HG03442 (cell line): Measurements from ENCODE around the gene GMPPB.

Source experiments
- ATAC-seq: cut with Tn5 transposase; IDR thresholded peaks from one replicate; pipeline ENCODE4 v1.9.1; 2021; ENCODE audit warnings: mild to moderate bottlenecking, moderate library complexity; ENCODE audit not compliant: unreplicated experiment

Gene GMPPB

DNA sequence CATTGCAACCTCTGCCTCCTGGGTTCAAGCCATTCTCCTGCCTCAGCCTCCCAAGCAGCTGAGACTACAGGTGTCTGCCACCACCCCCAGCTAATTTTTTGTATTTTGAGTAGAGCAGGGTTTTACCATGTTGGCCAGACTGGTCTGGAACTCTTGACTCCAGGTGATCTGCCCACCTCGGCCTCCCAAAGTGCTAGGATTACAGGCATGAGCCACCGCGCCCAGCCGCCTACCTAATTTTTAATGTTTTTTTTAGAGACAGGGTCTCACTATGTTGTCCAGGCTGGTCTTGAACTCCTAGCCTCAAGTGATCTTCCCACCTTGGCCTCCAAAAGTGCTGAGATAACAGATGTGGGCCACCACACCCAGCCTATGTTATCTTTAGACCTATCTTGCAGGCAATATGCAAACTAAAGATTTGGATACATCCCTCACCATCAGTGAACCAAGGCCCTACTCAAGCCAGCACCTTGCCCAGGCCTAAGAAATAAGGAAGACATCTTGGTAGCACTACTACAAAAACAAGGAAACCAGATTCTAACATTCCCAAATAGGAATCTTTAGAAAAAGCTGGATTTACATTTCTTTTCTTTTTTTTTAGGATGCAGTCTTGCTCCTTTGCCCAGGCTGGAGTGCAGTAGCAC is 6.3 kb upstream of the GMPPB start:
- ATAC-seq: no peak

DNA sequence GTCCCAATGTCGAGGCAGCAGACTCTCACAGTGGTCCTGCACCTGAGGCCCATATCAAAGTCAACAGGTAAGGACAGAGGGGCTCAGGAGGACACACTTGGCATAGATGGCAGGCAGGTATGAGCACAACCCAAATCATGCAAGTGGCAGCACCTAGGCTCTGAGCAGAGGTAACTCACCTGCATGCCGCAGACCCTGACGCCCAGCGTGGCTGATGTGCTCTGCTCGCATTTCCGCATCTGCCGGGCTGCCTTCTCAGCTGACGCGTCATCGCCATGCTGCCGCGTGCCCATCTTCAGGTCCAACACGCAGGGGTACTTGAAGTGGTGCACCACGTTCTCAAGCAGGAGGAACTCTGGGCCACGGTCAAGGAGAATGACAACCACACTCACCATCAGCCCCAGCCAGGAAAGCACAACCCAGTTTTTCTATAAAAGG is 4.2 kb upstream of the GMPPB start:
- no peak for ATAC-seq

DNA sequence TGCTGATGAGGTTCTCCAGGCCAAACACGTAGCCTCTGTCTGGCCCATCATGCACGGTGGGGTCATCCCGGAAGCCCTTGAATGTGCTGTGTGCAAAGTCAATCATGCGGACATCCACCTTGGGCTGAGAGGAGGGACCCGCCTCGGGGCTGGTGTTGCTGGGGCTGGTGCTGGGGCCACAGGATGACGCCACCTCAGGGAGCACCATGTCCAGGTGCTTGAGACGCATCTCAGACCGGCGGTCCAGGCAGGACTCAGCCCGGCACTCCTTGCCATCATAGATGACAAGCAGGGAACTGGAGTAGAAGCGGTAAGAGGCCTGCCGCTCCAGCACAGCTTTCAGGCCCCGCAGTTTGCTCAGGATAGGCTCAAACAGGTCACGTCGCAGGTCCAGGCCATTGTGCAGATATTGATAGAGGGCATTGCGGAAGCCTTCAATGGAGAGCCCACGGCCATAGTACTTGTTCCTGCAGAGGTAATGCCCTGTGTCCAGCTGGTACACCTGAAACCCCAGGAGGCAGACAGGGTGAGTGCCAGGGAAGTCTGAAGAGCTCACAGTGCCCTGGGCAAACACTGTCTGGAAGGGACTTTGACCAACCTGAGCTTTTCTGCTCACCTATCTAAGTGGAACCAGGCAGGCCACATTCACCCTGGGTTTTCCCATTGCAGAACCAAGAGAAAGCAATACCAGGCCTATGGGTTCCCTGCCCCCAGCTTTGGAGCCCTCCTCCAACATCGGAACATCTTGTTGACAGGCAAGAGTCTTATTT is 3.6 kb upstream of the GMPPB start:
- no peak for ATAC-seq

GRCh38 chr3:49725906-49726681 is 2.3 kb upstream of the GMPPB start:
- no peak for ATAC-seq

DNA sequence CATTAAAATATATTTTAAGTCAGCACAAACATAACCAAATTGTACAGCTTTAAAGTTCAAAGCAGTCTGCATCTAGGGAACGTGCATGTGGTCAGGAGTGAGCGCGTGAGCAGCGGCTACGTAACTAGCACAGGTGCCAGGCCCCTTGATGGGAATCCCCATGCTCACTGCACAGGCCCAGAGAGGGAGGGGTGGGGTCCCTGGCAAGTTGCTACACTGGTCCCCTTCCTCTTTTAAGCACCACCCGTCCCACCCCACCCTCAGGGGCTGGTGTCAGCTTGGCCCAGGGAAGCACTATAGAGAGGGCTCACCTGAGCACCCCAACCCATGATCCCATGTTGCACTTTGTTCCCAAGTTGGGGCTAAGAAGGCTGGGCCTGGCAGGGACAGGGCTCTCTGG is 835 bp upstream of the GMPPB start:
- ATAC-seq: no peak

- ATAC-seq: peak; percentile 2
These were observed 489 bp downstream of the GMPPB start for GRCh38 chr3:49723296-49723627.

DNA sequence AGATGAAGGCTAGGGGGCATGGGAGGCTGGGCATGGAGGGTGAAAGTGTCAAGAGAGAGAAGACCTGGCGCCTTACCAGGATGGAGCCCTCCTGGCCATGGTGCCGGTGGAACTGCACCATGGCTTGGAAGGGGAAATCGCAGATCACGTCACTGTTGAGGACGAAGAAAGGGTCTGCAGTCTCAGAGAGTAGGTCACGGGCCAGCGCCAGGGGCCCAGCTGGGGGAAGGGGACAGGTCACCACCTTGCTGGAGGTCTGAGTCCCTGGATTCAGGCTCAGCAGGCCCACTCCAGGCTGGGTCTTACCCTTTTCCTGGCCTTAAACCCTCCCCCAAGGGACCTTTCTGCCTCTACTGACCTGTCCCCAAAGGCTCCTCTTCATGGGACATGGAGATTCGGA is 855 bp downstream of the GMPPB start:
- ATAC-seq: no peak

- no peak for ATAC-seq
These were observed 1.6 kb downstream of the GMPPB start for GRCh38 chr3:49721896-49722781.

DNA sequence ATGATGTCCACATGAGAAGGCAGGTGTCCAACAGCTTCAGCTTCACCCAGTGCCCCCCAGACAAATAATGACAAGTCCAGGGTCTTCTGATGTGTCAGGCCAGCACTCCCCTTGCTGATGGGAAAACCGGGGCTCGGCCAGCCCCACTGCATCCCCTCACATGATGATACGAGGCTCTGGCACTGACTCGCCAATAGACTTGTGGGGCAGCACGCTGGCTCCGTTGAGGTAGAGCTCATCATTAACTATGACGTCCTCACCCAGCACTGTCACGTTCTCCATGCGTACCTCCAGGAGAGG is 2.2 kb downstream of the GMPPB start:
- ATAC-seq: no peak

DNA sequence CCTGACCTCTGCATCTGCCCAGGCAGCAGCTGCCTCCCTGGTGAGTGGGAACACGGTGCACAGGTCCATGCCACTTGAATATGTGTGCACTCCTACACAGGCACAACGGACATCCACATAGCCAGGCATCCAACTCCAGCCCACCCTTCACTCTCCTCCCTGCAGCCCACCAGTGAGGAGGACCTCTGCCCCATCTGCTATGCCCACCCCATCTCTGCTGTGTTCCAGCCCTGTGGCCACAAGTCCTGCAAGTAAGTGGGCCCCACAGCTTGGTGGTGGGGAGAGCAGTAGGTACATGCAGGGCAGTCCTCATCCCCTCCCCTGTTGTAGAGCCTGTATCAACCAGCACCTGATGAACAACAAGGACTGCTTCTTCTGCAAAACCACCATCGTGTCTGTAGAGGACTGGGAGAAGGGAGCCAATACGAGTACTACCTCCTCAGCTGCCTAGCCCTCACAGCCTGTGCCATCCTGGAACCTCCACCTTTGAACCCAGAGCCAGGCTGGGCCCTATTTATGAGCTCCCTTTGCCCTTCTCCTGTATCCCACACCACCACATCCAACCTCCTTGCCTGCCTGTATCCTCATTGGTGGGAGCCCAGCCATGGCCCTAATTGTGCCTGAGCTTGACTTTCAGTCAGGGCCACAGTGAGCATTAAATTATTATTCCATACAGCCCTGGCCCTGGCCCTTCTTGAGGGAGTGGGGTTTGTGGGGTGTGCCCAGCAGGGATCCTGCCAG is 2.7 kb downstream of the GMPPB start:
- ATAC-seq: no peak

GRCh38 chr3:49719214-49719884 is 4.4 kb downstream of the GMPPB start, which contains the start of gene AMIGO3:
AMIGO3 (minus strand) TSS chr3:49719684; CDS start chr3:49719465, 219 bp downstream.
- peak; percentile 41 for ATAC-seq

DNA sequence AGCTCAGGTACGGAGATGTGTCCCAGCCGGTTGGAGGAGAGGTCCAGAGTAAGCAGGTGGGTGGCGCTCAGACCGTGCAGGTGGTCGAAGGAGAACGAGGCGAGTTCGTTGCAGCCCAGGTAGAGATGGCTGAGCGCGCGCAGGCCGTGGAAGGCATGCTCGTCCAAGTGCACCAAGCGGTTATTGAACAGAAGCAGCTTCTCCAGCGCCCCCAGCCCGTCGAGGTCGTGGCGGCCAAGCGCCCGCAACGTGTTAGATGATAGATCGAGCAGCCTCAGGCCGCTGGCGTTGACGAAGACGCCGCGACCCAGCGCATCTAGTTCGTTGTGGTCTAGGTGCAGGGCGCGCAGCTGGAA is 4.9 kb downstream of the GMPPB start:
- no peak for ATAC-seq

DNA sequence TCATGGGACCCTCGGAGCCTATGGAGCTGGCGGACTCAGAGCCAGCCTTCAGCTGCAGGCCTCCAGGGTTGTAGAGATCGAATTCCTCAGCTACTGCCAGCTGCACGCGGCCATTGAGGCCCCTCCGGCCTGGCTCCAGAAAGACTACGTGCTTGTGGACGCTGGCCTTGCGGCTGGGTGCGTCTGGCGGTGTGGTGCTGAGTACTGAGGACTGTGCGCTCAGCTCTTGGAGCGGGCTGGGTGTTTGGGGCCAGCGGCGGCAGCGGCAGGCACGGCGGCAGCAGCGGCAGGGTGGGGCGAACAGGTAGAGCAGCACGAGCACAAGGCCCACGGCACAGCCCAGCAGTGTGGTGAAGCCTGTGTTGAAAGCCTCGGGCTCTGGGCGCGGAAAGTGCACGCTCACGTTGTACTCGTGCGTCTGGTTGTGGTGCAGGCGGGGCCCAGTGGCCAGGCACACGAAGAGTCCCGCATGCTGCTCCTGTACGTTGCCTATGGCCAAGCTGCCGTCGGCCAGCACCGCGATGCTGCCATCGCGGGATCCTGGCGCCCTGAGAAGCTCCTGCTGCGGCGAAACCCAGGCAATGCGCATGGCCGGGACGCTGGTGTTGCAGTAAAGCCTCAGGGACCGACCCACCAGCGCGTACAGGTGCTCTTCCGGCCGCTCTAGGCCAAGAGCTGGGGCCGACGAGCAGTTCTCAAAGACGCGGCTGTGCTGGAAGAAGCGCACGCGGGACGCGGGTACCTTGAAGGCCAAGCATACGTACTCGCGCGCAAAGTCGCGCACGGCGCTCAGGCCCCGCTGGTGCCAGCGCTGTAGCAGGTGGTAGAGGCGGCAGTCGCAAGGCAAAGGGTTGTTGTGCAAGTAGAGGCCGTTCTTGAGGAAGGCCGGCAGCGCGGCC is 5.5 kb downstream of the GMPPB start:
- ATAC-seq: no peak

GRCh38 chr3:49717211-49717958 is 6.4 kb downstream of the GMPPB start:
- no peak for ATAC-seq

DNA sequence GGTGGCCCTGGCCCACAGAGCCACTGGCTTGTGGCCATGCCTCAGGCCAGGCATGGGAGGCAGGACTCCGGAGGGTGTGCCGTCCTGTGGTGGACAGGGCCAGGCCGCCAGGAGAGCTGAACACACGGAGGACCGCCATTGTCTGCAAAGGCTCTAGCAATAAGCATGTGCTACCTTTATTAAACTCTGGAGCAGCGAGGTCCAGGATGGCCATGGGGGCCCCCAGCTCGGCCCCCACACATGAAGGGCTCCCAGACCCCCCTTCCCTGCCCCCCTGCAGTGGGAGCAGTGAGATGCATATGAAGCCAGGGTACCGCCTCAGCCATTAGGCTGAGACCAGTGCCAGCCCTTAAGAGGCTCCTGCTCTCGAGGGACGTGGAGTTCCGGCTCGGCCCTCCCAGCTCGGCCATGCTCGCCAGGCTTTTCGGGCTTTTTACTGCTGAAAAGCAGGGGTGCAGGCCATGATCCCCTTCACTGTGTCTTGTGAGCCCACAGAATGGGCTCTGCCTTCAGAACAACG is 7.0 kb downstream of the GMPPB start:
- no peak for ATAC-seq

DNA sequence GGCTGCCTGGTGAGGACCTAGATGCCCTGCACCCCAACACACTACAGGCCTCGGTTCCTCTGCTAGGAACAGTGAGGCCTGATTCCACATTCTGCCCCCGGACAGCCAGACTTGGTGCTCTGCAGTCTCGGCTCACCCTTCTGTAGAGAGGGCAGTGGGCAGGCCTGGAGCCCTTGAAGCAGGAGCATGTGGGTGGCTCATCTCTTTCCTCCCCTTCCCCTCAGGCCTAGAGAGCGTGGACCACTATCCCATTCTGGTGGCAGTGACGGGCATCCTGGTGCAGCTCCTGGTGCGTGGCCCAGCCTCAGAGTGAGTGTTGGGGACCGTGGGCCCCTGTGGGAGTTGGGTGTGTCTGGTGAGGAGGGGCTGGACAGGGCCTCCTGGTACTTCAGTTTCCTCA is 7.6 kb downstream of the GMPPB start:
- ATAC-seq: no peak

DNA sequence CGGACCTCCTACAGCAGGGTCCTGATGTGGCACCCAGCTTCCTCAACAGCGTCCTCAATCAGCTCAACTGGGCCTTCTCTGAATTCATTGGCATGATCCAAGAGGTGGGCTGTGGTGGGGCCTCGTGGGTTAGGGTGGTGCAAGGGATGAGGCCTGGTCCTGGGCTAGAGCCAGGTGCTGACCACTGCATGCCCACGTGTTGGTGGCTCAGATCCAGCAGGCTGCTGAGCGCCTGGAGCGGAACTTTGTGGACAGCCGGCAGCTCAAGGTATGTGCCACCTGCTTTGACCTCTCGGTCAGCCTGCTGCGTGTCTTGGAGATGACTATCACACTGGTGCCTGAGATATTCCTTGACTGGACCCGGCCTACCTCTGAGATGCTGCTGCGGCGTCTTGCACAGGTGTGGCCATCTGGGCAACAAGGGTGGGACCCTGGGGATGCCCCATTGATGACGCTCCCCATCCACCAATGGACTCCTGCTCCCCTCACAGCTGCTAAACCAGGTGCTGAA is 8.1 kb downstream of the GMPPB start:
- no peak for ATAC-seq
